ENCODE results near the gene PANK2.
"Not testable (repeated sequence)": the region's sequence is repeated elsewhere in the genome, so short reads cannot be mapped to it uniquely, and the experiment has no call there.

Gene PANK2

GRCh38 chr20:3901706-3902440 lies 12.7 kb downstream of the PANK2 start:
- no peak for DNase-seq

GRCh38 chr20:3902446-3902845 lies 13.3 kb downstream of the PANK2 start:
- DNase-seq: no peak

- DNase-seq: no peak
These were observed 15.0 kb downstream of the PANK2 start for GRCh38 chr20:3904224-3904623.

- no peak for DNase-seq
These were observed 15.7 kb downstream of the PANK2 start for GRCh38 chr20:3904857-3905256.

- not testable (repeated sequence) for DNase-seq
These were observed 17.8 kb downstream of the PANK2 start for GRCh38 chr20:3906744-3907721.

GRCh38 chr20:3908667-3909066 lies 19.5 kb downstream of the PANK2 start:
- DNase-seq: no peak

- no peak for DNase-seq
These were observed 20.8 kb downstream of the PANK2 start for GRCh38 chr20:3909952-3910366.

GRCh38 chr20:3910853-3911252 lies 21.7 kb downstream of the PANK2 start:
- no peak for DNase-seq

GRCh38 chr20:3911956-3912355 lies 22.8 kb downstream of the PANK2 start:
- no peak for DNase-seq

GRCh38 chr20:3914446-3914845 lies 25.3 kb downstream of the PANK2 start:
- DNase-seq: no peak

- DNase-seq: no peak
These were observed 26.5 kb downstream of the PANK2 start for GRCh38 chr20:3915691-3916090.

GRCh38 chr20:3916364-3916763 lies 27.2 kb downstream of the PANK2 start:
- DNase-seq: no peak

- DNase-seq: no peak
These were observed 30.2 kb downstream of the PANK2 start for GRCh38 chr20:3919352-3919751.

GRCh38 chr20:3922223-3922982 lies 33.2 kb downstream of the PANK2 start:
- DNase-seq: no peak

GRCh38 chr20:3922983-3923339 lies 33.8 kb downstream of the PANK2 start:
- DNase-seq: no peak

- no peak for DNase-seq
These were observed 34.6 kb downstream of the PANK2 start for GRCh38 chr20:3923818-3924217.

- DNase-seq: no peak
These were observed 35.3 kb downstream of the PANK2 start for GRCh38 chr20:3924304-3925112.

- no peak for DNase-seq
These were observed 36.0 kb downstream of the PANK2 start for GRCh38 chr20:3925113-3925695.

GRCh38 chr20:3925899-3926638 lies 36.9 kb downstream of the PANK2 start:
- DNase-seq: no peak

GRCh38 chr20:3927486-3928291 lies 38.5 kb downstream of the PANK2 start:
- DNase-seq: no peak

- no peak for DNase-seq
These were observed 40.5 kb downstream of the PANK2 start for GRCh38 chr20:3929713-3930060.

Data from activated T-cell treated with anti-CD3 and anti-CD28 coated beads, Interleukin-2, amount 50 U/mL, for 1 hour (primary cell).